Measurements from ENCODE around the gene AKTIP. TPM values are rescaled to one million over a fixed set of nuclear protein-coding genes. Genes with fewer than 3 reads are reported as not detected.
A peak's percentile ranks its signal among the peaks of the same experiment; 100 is the strongest.

Gene AKTIP
- polyA plus RNA-seq, 10 donors, result 31.0 to 62.8 (median 45.0) TPM

GRCh38 chr16:53486230-53486629, 16.8 kb downstream of the AKTIP start:
- DNase-seq, result no peak

GRCh38 chr16:53484542-53484941, 18.5 kb downstream of the AKTIP start:
- no peak for DNase-seq

GRCh38 chr16:53482123-53482522, 20.9 kb downstream of the AKTIP start:
- no peak for DNase-seq

DNA sequence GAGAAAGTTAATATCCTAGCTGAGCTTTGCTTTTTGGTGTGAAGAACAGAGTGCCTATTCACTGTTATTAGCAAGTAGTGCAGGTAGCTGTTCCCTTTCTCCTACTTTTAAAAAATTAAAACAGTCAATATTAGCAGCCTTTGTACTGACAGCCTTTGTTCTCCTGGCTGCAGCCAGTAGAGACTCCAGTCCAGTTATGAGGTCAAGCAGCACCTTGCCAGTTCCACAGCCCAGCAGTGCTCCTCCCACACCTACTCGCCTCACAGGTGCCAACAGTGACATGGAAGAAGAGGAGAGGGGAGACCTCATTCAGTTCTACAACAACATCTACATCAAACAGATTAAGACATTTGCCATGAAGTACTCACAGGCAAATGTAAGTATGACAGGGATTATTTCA, 22.6 kb downstream of the AKTIP start:
- DNase-seq, result no peak

GRCh38 chr16:53478965-53479364, 24.0 kb downstream of the AKTIP start:
- DNase-seq, result no peak

DNA sequence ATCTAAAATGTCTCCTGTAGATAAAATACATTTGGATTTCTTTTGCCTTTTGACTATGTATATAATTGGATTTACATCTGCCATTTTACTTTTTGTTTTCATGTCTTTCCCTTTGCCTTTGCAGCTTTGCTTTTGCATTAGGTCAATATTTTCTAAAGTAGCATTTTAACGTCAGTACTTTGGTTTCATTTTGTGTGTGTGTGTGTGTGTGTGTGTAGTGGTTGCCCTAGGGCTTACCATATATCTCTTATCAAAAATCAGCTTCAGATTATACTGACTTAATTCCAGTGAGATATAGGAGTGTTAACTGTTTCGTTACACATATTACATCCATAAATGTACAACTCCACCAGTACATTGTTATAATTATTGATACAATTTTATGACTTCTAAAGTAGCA, 26.1 kb downstream of the AKTIP start:
- no peak for DNase-seq

- peak in 1 of 3 donors; percentile 11 for DNase-seq
Measured at GRCh38 chr16:53465606-53466280, 37.3 kb downstream of the AKTIP start.

GRCh38 chr16:53458635-53459034, 44.4 kb downstream of the AKTIP start:
- no peak for DNase-seq

- DNase-seq, result no peak
Measured at GRCh38 chr16:53457670-53458069, 45.3 kb downstream of the AKTIP start.

- no peak for DNase-seq
Measured at GRCh38 chr16:53456625-53457024, 46.4 kb downstream of the AKTIP start.

- DNase-seq, result no peak
Measured at GRCh38 chr16:53453928-53454327, 49.1 kb downstream of the AKTIP start.

GRCh38 chr16:53449816-53450517, 53.0 kb downstream of the AKTIP start:
- DNase-seq, result no peak

- no peak for DNase-seq
Measured at GRCh38 chr16:53446090-53446489, 56.9 kb downstream of the AKTIP start.

GRCh38 chr16:53445534-53445933, 57.5 kb downstream of the AKTIP start:
- no peak for DNase-seq

Other genes starting within 250 kb of the AKTIP start
- 10 to 100 TPM; 36.1 to 70.9 (median 47.0) TPM for gene RBL2, start 68.7 kb downstream of the AKTIP start, polyA plus RNA-seq (ENCODE audit: insufficient read length in 10 of 10)
- gene RPGRIP1L, start 200.7 kb upstream of the AKTIP start, polyA plus RNA-seq (ENCODE audit: insufficient read length in 10 of 10), result 10 to 100 TPM in 2 of 10 donors, 1 to 10 TPM in 8; 6.5 to 12.2 (median 8.6) TPM
- 10 to 100 TPM; 48.3 to 68.6 (median 62.8) TPM for gene FTO, start 200.9 kb upstream of the AKTIP start, polyA plus RNA-seq (ENCODE audit: insufficient read length in 10 of 10)

Measured in muscle of back (tissue), 11 donors.